Measurements from ENCODE around the gene COMMD7.
A peak's percentile ranks its signal among the peaks of the same experiment; 100 is the strongest.
"Not testable (repeated sequence)": the region's sequence is repeated elsewhere in the genome, so short reads cannot be mapped to it uniquely, and the experiment has no call there.

COMMD7 gene

DNA sequence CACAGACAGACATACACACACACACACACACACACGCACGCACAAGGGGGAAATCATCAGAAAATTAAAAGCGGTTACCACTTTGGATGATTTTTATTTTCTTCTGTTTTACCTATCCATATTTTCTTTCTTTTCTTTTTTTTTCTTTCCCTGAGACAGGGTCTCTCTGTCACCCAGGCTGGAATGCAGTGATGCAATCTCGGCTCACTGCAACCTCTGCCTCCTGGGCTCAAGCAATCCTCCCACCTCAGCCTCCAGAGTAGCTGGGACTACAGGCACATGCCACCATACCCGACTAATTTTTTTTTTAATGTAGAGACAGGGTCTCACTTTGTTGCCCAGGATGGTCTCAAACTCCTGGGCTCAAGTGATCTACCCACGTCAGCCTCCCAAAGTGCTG is 14.8 kb downstream of the COMMD7 start:
- not testable (repeated sequence) for DNase-seq

DNA sequence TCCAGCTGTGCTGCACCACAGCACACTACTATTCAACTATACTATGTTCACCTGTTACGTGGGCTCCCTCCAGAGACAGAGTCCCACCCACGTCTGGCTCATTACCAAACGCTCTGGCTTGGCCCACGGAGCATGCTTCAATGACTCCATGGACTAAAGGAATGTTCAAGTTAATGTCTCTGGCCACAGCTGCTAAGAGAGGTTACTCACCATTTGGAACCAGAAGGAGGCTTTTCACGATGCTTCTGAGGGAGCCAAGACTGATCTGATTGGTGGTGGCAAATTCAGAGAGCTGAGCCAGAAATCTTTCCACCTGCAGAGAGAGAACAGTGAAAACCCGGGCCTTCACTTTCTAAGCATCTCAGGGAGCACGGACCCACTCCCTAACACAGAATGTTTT is 15.6 kb downstream of the COMMD7 start:
- DNase-seq, result no peak

DNA sequence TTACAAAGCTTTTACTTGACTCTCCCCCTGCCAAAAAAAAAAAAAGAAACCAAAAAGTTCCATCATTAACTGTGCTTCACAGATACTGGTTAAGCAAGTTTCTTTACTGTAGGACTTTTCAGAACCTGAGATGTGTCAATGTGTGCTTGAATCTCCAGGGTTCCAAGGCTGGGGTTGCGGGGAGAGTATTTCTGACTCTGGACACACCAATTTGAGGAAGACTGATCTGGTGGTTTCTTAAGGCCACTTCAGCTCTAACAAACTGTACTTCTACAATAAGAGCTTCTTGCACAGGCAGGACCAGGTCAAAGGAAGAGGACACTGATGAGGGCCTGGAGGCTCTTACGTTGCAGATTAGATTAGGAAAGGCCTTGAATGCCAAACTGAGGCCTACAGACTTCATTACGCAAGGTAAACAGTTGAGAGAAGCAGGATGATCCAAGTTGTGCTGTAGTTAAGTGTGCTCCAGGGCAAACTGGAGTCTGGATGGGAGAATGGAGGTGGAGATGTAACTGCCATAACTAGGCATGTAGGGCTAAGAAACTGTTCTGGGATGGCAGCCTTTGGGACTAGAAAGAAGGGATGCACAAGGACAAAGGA is 24.4 kb downstream of the COMMD7 start:
- DNase-seq, result no peak

DNA sequence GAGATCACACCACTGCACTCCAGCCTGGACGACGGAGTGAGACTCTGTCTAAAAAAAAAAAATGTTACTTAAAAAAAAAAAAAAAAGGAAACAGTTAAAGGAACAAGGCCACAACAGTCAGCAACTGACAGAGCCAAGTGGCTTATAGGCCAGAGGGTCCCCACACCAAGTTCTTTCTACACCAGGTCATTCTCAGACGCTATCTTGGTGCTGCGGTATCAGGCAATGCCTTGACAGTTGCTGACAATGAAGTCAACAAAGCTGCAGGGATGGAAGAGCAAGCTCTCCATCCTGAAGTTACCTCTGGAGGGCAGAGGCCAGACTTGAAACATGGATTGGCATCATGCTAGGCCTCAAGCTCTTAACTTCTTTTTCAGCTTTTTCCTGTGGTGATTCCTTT is 31.9 kb downstream of the COMMD7 start:
- no peak for DNase-seq

DNA sequence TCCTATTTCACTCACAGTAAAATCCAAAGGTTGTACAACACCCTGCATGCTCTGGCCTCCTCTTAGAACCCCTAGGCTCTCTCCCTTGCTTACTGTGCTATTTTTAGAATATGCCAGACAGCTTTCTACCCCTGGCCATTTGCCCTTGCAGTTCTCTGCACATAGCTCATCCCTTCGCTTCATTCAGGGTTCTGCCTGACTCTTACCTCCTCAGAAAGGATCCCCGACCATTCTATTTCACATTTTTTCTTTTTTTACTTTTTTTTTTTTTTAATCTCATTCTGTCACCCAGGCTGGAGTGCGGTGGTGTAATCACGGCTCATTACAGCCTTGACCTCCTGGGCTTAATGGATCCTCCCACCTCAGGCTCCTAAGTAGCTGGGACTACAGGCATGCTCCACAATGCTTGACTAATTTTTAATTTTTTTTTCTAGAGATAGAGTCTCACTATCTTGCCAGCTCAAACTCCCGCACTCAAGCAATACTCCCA is 33.6 kb downstream of the COMMD7 start:
- DNase-seq, result no peak

DNA sequence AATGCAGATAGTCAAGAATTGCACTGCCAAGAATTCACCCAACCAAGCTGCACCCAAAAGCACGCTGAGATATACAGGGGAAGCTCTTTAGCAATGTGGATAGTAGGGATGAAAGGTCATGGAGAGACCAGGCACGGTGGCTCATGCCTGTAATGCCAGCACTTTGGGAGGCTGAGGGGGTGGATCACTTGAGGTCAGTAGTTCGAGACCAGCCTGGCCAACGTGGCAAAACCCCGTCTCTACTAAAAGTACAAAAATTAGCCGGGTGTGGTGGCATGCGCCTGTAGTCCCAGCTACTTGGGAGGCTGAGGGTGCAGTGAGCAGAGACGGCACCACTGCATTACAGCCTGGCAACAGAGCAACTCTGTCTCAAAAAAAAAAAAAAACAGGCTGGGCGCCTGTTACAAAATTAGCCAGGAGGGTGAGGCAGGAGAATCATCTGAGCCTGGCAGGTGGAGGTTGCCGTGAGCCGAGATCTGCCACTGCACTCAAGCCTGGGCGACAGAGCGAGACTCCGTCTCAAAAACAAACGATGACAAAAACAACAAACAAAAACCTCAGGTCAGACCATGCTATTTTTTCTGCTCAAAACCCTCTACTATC is 34.1 kb downstream of the COMMD7 start:
- not testable (repeated sequence) for DNase-seq

DNA sequence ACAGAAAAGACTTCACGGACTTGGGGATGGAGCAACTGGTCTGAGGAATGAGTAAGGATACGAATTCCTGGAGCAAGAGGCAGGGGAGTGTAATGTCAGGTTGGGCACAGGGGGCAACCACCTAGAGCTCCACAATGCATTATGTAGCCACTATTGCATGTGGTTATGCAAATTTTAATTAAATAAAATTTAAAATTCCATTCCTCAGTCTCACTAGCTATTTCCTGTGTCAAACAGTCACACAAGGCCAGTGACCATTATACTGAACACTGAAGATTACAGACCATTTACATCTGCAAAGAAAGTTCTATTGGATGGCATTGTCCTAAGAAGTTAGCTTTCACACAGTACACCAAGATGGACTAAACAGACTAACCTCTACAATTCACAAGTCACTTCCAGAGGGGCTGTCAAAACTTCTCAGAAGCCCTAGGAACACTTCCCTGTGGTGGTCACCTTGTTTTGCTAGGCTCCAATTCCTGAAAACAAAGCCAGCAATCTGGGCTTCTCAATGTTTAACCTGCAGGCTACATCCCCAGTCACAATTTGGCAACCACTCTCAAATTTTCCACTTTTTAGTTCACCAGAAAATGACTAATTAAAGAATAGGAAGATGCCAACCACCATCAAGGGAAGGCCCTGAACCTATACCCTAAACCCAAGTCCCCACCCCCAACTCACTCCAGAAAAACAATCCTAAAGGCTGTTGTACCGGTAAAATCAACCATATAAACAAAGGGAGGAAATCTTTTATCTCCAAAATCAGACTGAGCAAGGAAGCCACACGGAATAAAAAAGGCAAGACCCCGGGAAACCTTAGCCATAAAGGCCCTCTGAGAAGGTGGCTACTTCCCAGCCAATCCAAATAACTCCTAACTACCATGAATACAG is 35.3 kb downstream of the COMMD7 start:
- no peak for DNase-seq

DNA sequence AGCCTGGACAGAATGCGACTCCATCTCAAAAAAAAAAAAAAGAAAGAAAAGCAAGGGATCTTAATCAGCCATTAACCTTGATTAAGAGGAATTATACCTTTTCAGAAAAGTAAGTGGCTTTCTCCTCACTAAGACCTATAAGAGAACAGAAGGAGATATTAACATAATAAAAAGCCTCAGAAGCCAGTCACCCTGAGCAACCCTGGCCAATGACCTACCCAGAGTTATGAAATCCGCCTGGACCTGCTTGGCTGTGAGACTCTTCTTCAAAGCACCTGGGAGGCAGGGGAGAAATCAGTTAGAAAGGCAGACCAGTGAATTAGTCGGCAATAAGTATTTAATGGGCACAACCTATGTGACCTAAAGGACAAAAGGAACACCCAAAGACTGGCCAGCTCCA is 36.8 kb downstream of the COMMD7 start:
- no peak for DNase-seq

DNA sequence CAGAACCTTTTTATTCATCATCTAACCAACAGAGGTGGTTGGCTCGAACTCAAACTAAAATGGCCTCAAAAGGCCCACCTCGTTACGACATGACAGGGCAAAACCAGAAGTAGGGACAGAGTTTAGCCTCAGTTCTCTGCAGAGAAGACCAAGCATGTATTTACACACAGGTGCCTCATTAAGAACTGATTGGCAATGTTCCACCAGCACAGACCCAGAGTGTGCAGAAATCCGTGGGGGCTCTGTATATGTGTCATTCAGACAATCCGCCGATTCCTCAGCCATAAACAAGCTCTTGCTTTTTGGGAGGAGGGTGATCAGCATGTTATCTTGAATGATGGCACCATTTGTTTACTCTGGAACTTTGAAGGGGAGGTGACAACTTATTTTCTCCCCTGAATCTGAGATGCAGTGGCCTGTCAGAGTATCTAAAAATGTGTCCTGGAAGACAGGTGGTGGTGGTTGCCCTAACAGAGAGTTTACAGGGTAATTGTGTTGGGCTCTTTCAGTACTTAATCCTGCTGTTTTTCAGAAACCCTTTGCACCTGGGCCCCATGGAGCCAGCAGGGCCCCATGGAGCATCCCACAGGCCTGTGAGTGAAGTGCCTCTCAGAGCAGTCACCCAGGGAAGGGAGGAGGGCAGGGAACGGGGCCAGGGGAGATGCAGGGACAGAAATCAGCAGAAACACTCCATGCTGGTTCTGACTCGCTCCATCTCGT is 40.4 kb downstream of the COMMD7 start:
- no peak for DNase-seq

DNA sequence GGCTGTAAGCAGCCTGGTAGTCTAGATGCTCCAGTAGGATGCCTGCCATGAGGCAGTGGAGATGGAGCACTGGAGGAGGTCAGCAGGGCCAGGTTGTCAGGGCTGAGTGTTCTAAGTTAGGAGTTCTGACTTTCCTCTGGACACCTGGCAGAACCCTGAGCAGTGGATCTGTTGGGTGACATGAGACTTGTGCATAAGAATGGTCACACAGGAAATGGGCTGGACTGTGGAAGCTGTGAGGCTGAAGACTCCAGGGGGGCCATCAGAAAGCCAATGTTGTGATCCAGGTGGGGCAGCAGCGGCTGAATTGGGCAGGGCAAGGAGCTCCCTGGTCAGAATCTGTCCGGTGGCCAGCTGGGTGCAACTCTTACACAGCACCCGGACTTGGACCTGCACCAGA is 45.7 kb downstream of the COMMD7 start:
- no peak for DNase-seq

DNA sequence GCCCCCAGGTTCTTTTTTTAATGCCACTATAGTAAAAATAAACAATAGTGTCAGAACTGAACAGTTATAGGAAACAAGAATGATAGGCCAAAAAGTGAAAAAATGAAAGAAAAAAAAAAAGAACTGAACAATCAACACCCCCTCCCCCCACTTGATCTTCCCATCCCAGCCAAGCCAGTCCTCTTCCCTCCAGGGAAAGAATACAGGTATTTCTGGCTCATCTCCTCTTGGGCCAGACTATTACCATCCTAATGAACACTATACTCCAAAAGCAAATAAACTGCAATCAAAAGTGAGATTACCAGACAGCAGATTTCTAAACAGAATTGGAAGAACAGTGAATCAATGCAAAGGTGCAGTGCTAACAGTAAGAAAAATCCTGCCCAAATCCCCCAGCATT is 48.2 kb downstream of the COMMD7 start:
- DNase-seq, result no peak

DNA sequence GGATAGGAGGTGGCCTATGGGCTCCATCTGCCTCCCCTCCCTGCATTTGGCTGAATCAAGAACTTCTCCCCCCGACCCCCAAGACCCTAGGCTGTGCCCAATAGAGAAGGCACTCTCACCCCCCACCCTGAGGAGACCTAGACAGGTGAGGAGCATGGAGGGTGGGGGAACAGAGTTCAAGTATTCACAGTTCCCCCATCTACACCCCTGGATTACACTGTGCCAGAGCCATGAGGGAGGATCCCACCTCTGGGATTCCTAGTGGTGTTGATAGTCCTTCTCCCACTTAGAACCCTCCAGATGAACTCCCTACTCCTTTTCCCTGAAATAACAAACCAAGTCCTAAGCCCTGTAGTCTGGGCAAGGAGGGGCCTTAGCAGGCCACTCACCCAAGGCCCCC is 54.3 kb downstream of the COMMD7 start:
- not testable (repeated sequence) for DNase-seq

DNA sequence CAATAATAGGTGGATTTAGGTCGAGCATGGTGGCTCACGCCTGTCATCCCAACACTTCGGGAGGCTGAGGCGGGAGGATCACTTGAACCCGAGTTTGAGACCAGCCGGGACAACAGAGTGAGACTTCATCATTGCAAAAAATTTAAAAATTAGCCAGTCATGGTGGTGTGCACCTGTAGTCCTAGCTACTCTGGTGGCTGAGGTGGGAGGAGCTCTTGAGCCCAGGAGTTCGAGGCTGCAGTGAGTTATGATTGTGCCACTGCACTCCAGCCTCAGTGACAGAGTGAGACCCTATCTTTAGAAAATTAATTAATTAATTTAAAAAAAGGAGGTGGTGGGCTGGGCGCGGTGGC is 56.1 kb downstream of the COMMD7 start:
- no peak for DNase-seq

DNA sequence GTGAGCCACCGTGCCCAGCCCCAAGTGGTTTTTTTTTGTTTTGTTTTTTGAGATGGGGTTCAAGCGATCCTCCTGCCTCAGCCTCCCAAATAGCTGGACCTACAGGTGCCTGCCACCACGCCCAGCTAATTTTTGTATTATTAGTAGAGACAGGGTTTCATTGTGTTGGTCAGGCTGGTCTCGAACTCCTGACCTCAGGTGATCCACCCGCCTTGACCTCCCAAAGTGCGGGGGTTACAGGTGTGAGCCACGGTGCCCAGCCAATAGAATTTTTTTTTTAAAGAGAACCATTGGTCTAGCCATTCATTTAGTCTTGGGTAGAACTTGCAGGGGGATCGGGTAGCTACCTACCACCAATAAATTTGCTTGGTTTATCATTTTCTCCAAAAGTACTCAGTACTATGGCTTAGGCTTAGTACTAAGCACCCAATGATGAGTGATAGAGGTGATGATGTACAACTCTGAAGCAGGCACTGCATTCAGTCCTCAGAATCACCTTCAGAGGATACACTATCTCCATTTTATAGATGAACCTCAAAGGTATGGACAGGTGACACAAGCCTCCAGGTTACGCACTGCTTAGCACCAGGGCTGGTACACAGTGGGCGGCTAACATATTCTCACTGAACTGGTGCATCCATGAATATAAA is 56.6 kb downstream of the COMMD7 start:
- no peak for DNase-seq

DNA sequence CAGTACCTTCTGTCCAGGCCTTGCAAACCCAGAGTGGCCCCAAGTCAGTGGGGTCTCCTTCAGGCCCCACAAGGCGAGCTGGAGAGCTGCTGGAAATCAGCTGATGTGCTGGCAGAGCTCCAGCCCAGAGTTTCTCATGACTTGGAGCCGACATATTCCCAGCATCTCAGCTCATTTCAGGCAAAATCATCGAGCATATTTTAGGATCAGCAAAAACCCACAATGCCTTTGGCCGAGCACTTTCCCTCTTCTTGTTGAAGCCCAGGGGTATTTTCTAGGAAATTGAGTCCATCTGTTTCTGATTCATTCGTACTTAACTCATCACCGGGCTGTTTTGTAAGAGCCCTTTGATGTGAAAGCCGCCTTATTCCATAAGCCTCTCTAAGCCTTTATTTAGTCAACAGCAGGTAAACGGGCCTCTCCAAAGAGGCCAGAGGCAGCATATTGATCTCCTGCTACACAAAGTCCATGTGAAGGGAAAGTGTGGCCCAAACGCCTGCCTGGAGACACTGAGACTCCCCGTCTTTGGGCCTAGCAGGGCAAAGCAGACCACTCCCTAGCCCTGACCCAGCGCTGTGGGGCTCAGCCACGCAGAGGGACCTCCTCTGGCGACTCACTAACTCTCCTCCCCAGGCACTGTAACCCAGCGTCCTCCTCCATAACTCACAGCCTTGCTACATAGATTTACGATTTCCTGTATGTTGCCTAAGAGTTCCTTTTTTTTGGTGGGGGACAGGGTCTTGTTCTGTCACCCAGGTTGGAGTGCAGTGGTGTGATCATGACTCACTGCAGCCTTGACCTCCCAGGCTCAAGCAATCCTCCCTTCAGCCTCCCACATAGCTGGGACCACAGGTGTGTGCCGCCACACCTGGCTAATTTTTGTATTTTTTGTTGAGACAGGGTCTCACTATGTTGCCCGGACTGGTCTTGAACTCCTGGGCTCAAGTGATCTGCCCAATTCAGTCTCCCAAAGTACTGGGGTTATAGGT is 57.4 kb downstream of the COMMD7 start:
- DNase-seq, result no peak

DNA sequence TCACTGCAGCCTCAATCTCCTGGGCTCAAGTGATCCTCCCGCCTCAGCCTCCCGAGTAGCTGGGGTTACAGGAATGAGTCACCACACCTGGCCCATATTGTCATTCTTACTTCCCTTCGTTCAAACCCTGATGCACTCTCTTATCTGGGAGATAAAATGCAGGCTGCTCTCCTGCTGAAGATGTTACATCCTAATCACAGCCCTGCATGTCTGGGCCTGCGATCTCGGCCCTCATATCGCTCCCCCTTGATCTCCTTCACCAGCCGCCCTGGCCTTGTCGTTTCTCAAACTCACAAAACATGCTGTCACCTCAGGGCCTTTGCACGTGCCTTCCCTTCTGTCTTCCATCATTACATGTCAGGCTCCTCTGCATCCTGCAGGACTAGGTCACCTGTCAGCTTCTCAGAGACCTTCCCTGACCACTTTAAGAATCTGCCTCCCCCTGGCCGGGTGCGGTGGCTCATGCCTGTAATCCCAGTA is 60.7 kb downstream of the COMMD7 start:
- DNase-seq, result no peak

DNA sequence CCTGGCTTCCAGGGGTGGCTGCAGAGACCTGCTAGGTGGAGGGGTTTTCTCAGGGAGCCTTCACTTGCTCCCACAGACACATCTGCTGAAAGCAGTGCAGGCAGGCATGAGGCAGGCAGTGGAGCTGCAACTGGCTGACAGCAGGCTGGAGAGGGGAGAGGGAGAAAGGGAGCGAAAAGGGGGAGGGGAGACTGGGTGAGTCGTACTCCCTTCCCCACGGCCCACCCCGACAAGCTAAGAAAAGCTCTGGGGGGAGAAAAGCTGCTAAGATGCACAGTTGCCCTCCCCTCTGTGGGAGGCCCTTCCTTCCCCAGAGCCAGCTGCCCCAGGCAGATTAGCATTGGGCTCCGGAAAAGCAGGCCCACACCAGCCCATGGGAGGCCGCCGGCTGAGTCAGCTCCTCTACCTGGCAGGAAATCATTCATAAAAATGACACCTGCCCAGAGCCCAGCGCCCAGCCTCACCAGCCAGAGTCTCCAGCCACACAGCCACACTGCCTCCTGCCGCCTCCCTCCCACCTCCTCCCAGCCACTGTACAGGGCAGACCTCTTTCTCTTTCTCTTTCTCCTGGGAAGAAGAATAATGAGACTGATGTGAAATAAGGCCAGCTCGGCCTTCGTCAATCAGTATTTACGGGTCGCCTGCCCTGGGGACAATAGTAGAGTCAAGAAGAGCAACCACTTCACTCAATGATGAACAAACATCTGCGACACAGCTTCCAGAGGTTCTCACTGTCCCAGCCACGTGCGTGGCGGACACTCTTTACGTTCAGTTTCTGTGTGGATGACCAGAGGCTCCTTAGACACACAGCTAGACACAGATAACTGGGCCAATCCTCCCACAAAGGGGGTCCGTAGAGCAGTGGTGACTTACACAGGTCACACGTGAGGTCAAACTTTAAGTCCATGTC is 61.8 kb downstream of the COMMD7 start:
- peak; percentile 29 to 33 for DNase-seq

DNA sequence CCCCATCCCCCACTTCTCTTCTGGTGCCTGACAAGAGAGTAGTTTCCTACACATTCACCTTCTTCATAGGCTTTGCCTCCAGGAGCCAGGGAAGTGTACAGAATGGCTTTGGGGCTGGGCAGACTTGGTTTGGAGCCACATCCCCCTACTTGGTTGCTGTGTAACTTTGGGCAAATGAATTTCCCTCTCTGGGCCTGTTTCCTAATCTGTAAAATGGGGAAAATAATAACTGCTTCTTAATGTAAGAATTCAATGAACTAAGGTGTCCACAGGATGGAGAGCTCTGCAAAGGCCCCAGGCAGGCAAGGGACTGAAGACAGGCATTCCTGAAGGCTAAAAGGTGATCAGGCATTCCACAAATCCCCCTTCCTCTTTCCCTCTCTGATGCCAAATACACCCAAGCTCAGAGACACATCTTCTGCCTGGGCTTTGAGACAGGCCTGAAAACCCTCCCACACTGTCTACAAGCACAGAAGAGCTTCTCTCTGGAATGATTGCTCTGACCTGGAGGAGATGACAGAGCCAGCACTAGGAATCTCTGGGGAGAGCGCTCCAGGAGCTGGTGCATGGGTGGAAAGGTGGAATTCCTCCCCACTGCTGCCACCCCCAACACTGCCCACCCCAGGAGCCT is 62.6 kb downstream of the COMMD7 start:
- no peak for DNase-seq

DNA sequence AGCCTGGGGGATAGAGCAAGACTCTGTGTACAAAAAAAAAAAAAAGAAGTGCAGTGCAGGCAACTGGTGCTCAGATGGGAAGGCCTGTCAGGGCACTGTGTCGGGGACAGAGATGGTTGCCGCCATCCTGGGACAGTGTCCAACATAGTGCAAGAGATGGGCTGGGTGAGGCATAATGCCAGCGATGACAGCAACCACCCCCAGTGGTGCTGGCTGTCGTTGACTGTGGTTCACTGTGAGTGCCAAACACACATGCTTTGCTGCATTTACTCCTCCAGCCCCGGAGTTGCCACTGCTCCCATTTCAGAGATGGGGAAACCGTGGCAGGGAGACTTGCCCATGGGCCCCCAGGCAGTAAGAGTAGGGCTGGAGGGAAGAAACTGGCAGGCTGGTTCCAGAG is 64.3 kb downstream of the COMMD7 start:
- DNase-seq, result no peak

All from NCI-H187 (cell line).